Spleen (tissue), 7 donors: ENCODE results near the gene EPB41L4B.

Source experiments
- POLR2A ChIP-seq, 3 donors: fragments of 450-650 bp; IDR thresholded peaks; one replicate each; pipeline ENCODE4 v1.5.1; 2017; ENCODE audit warnings: antibody characterized with exemption in 3 of 3, mild to moderate bottlenecking in 1 of 3
- TF ChIP-seq, protein P1 (sequence below), 11 experiments: fragments of 200-600 bp in 7 of 11; fragments of 450-650 bp in 4 of 11; sonication (generic) in 4 of 11; IDR thresholded peaks in 8 of 11; conservative IDR thresholded peaks in 3 of 11; 1 replicate in 7 of 11; 2 replicates in 4 of 11; pipeline versions ENCODE4 v1.4.0 to v1.8.0; 2016 to 2021; ENCODE audit warnings: antibody characterized with exemption in 11 of 11, inconsistent platforms in 4 of 11, mild to moderate bottlenecking in 1 of 11
- donor health status: DM: no; HTN: no; CAD: no; lungs with moderate emphysema.
- donor health status: DM: no; HTN: no; CAD: no.
- donor health status: DM: no; HTN: no; CAD: no.

- no peak for TF ChIP-seq POLR2A (IDR thresholded peaks at IDR 0.05)
- TF ChIP-seq, protein P1, sequence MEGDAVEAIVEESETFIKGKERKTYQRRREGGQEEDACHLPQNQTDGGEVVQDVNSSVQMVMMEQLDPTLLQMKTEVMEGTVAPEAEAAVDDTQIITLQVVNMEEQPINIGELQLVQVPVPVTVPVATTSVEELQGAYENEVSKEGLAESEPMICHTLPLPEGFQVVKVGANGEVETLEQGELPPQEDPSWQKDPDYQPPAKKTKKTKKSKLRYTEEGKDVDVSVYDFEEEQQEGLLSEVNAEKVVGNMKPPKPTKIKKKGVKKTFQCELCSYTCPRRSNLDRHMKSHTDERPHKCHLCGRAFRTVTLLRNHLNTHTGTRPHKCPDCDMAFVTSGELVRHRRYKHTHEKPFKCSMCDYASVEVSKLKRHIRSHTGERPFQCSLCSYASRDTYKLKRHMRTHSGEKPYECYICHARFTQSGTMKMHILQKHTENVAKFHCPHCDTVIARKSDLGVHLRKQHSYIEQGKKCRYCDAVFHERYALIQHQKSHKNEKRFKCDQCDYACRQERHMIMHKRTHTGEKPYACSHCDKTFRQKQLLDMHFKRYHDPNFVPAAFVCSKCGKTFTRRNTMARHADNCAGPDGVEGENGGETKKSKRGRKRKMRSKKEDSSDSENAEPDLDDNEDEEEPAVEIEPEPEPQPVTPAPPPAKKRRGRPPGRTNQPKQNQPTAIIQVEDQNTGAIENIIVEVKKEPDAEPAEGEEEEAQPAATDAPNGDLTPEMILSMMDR (IDR thresholded peaks at IDR 0.05 in 8 of 11, conservative IDR thresholded peaks at IDR 0.05 in 3 of 11), result no peak
Observed at GRCh38 chr9:109317311-109317978, 3.4 kb downstream of the EPB41L4B start.
